HL-60 (cell line): Measurements from ENCODE around the gene CCNK.

Experiments
- POLR2AphosphoS5 ChIP-seq: IDR thresholded peaks from 2 replicates; pipeline ENCODE4 v1.6.1; 2012; ENCODE audit warnings: low read depth
- SPI1 ChIP-seq: IDR thresholded peaks from 2 replicates; pipeline ENCODE4 v1.6.1; 2012; ENCODE audit warnings: low read depth, mild to moderate bottlenecking, borderline replicate concordance
- TF ChIP-seq, protein P1 (sequence below): IDR thresholded peaks from one replicate; pipeline ENCODE4 v1.5.1; 2011; ENCODE audit warnings: low read length, control low read depth, inconsistent platforms; ENCODE audit not compliant: insufficient read depth

DNA sequence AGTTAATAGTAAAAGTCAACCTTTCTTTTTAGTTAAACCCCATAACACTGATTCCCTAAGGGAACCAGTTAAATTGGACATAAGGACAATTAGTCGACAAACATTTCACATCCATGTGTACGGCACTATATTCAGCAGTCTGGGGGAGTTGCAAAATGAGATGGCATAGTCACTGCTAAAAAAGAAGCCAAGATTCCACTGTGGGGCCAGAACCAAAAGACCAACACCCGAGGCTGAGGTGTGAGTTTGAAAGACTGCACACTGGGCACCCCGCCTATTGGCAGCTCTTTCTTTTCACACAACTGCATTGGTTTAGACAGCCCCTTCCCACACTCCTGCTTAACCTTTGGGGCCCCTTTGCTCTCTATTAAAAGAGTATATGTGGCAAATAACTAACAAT lies 17.2 kb upstream of the CCNK start:
- TF ChIP-seq, protein P1, sequence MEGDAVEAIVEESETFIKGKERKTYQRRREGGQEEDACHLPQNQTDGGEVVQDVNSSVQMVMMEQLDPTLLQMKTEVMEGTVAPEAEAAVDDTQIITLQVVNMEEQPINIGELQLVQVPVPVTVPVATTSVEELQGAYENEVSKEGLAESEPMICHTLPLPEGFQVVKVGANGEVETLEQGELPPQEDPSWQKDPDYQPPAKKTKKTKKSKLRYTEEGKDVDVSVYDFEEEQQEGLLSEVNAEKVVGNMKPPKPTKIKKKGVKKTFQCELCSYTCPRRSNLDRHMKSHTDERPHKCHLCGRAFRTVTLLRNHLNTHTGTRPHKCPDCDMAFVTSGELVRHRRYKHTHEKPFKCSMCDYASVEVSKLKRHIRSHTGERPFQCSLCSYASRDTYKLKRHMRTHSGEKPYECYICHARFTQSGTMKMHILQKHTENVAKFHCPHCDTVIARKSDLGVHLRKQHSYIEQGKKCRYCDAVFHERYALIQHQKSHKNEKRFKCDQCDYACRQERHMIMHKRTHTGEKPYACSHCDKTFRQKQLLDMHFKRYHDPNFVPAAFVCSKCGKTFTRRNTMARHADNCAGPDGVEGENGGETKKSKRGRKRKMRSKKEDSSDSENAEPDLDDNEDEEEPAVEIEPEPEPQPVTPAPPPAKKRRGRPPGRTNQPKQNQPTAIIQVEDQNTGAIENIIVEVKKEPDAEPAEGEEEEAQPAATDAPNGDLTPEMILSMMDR: no peak
- no peak for TF ChIP-seq POLR2AphosphoS5
- TF ChIP-seq SPI1: no peak
